Brain microvascular endothelial cell (primary cell): Measurements from ENCODE around the gene KCNQ2.

ENCODE experiments used
- DNase-seq: peaks from one replicate; pipeline ENCODE4 v3.0.0-alpha.2; 2020
- H3K27ac ChIP-seq: fragments of 250-450 bp; sonication (Bioruptor Pico); 2 replicates; pipeline ENCODE4 v1.5.1; 2020; ENCODE audit warnings: mild to moderate bottlenecking, moderate library complexity
- H3K27me3 ChIP-seq: fragments of 250-450 bp; sonication (Bioruptor Pico); replicated peaks from 2 replicates; pipeline ENCODE4 v1.5.1; 2020; ENCODE audit warnings: mild to moderate bottlenecking
- H3K36me3 ChIP-seq: fragments of 250-450 bp; sonication (Bioruptor Pico); replicated peaks from 2 replicates; pipeline ENCODE4 v1.5.1; 2020; ENCODE audit warnings: mild to moderate bottlenecking
- H3K4me3 ChIP-seq: 2 replicates; pipeline ENCODE4 v1.5.1; 2011; ENCODE audit warnings: low read depth, mild to moderate bottlenecking, control low read depth, low read length, moderate library complexity
- CTCF ChIP-seq: IDR thresholded peaks from 2 replicates; pipeline ENCODE4 v1.5.1; 2011; ENCODE audit warnings: low read depth, mild to moderate bottlenecking, moderate library complexity, low read length, control low read depth, inconsistent platforms; ENCODE audit errors: missing control alignments
- in situ Hi-C: cut with HindIII; loops from 2 replicates; pipeline ENCODE4 v1.10.0; 2017; ENCODE audit warnings: low sequenced_read_pairs, low pct_ligation_motif_present

Gene KCNQ2

GRCh38 chr20:63351326-63351700, 121.1 kb downstream of the KCNQ2 start:
- in situ Hi-C loops: no loop called here
- no peak for DNase-seq
- Histone ChIP-seq H3K27ac (no peak overlapping the region), H3K27me3 (peaks cover 2% of the 10 kb centered on the region), H3K4me3 (no peak overlapping the region), H3K36me3 (no peaks in the 10 kb centered on the region)
- no peak for TF ChIP-seq CTCF

- Histone ChIP-seq H3K27me3 (peaks cover 5% of the 10 kb centered on the region), H3K4me3 (no peak overlapping the region), H3K27ac (no peak overlapping the region), H3K36me3 (no peaks in the 10 kb centered on the region)
- in situ Hi-C loops: no loop called here
- no peak for DNase-seq
- TF ChIP-seq CTCF: no peak
These were observed 121.7 kb downstream of the KCNQ2 start for GRCh38 chr20:63350597-63351325.
